ENCODE measurements around the gene NPY. TPM values are rescaled to one million over a fixed set of nuclear protein-coding genes. Genes with fewer than 3 reads are reported as not detected.

Gene NPY
- total RNA-seq, 1 experiment from 2014 or later = not detected

DNA sequence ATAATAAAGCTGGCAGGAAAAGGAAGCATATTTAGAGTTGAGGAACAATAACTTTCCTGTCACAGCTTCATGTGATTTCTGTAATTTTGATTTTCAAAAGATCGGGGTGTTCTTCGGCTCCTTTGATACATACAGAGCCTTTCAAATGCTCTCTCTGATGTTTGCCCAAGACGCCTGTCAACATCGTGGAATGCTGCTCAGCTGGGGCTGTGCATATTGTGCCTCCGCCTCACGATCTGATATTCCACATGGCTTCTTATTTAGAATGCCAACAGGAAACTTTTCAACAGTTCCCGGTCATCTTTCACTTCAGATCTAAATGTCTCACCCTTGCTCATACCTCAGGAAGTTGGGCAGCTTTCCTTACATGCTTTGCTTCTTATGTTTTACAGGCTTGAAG lies 7.3 kb downstream of the NPY start:
- Mint-ChIP-seq H3K4me3 (no peak overlapping the region), H3K9me3 (no peaks in the 10 kb centered on the region), H3K4me1 (peaks cover 25 to 32% of the 10 kb centered on the region in 2 experiments), H3K27me3 (ENCODE audit: low read depth) (peaks cover 14% of the 10 kb centered on the region), H3K27ac (no peak overlapping the region; a peak in 1 of 7 replicates), H3K36me3 (ENCODE audit: insufficient read depth in 1 of 3, low read depth in 3 of 3) (no peaks in the 10 kb centered on the region)
- no CpG with 5 or more reads among the region's 7 CpGs for WGBS (ENCODE audit: extremely low coverage, insufficient read length, low lambda C conversion rate)
- Histone ChIP-seq H3K14ac (ENCODE audit: insufficient read depth, low read length) (no peak overlapping the region), H3K4me2 (ENCODE audit: insufficient read depth, insufficient read length, low read length) (no peak overlapping the region), H3K4ac (ENCODE audit: low read depth, low read length) (no peak overlapping the region), H3K79me1 (ENCODE audit: insufficient read depth, low read depth, low read length, poor library complexity, severe bottlenecking) (no peaks in the 10 kb centered on the region), H4K91ac (ENCODE audit: insufficient read length, low read depth, low read length) (no peak overlapping the region), H3K27me3 (ENCODE audit: insufficient read depth, low read length) (no peaks in the 10 kb centered on the region; the same call in 1 of the 2 replicates), H3K23me2 (ENCODE audit: insufficient read length, low read depth, low read length, poor library complexity, severe bottlenecking) (no peaks in the 10 kb centered on the region), H3K79me2 (ENCODE audit: insufficient read depth, low read length) (no peaks in the 10 kb centered on the region), H2AK5ac (ENCODE audit: insufficient read length, low read length) (no peak overlapping the region), H2AFZ (ENCODE audit: low read length) (no peak overlapping the region), H2BK12ac (ENCODE audit: insufficient read length, low read depth, low read length) (no peak overlapping the region), H3K56ac (ENCODE audit: insufficient read length, low read depth, low read length) (no peak overlapping the region), H2BK20ac (ENCODE audit: low read depth, low read length, poor library complexity, severe bottlenecking) (no peak overlapping the region), H3K23ac (ENCODE audit: insufficient read length, low read depth, low read length) (no peak overlapping the region), H3K4me1 (ENCODE audit: insufficient read depth, low read length) (peaks cover 8% of the 10 kb centered on the region), H4K5ac (ENCODE audit: insufficient read length, low read depth, low read length) (no peak overlapping the region), H4K8ac (replicated peaks; ENCODE audit: insufficient read length, low read depth, low read length) (no peak overlapping the region), H3K27ac (ENCODE audit: insufficient read length, low read depth, low read length) (no peak overlapping the region), H3K9me3 (ENCODE audit: control insufficient read depth, low read depth, low read length) (no peaks in the 10 kb centered on the region), H4K20me1 (ENCODE audit: control insufficient read depth, insufficient read depth, insufficient read length) (no peaks in the 10 kb centered on the region), H3K18ac (ENCODE audit: insufficient read length, low read depth, low read length) (no peak overlapping the region), H2BK5ac (ENCODE audit: insufficient read length, low read length) (no peak overlapping the region), H3T11ph (ENCODE audit: low read length) (no peak overlapping the region), H2BK120ac (ENCODE audit: low read depth, low read length, poor library complexity, severe bottlenecking) (no peak overlapping the region), H2BK15ac (ENCODE audit: low read depth, low read length) (no peak overlapping the region), H3K9ac (ENCODE audit: extremely low read depth, insufficient read length, low read length) (no peak overlapping the region)
- TF ChIP-seq, protein P1, sequence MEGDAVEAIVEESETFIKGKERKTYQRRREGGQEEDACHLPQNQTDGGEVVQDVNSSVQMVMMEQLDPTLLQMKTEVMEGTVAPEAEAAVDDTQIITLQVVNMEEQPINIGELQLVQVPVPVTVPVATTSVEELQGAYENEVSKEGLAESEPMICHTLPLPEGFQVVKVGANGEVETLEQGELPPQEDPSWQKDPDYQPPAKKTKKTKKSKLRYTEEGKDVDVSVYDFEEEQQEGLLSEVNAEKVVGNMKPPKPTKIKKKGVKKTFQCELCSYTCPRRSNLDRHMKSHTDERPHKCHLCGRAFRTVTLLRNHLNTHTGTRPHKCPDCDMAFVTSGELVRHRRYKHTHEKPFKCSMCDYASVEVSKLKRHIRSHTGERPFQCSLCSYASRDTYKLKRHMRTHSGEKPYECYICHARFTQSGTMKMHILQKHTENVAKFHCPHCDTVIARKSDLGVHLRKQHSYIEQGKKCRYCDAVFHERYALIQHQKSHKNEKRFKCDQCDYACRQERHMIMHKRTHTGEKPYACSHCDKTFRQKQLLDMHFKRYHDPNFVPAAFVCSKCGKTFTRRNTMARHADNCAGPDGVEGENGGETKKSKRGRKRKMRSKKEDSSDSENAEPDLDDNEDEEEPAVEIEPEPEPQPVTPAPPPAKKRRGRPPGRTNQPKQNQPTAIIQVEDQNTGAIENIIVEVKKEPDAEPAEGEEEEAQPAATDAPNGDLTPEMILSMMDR (conservative IDR thresholded peaks at IDR 0.05) = no peak
- no peak for DNase-seq

Measured in H9 (cell line).